HCT116 (cell line): ENCODE results near the gene LIG4. TPM values are rescaled to one million over a fixed set of nuclear protein-coding genes. Genes with fewer than 3 reads are reported as not detected.

Source experiments
- ATAC-seq: fragments of 200-7000 bp; cut with Tn5 transposase; 2 replicates; pipeline ENCODE4 v1.9.1; 2020; ENCODE audit warnings: mild to moderate bottlenecking, moderate library complexity
- BruUV-seq: library from RNA; stranded (reverse); fragments of 400-500 nt; replicated peaks from 2 replicates; lab custom pipeline; 2021; lab: Mats Ljungman, UMichigan
- CTCF ChIA-PET: fragments of 300-600 bp; sonication (Branson Sonifier 250); formaldehyde crosslinking; loops from one replicate; lab custom pipeline; 2021; ENCODE audit warnings: antibody characterized with exemption; lab: Charles Lee
- POLR2A ChIA-PET: fragments of 300-600, 350-600 bp; sonication (Branson Sonifier 250); formaldehyde crosslinking; loops from one replicate; lab custom pipeline; 2021; ENCODE audit warnings: antibody characterized with exemption; lab: Charles Lee
- RAD21 ChIA-PET, 2 experiments: fragments of 300-600 bp; sonication (Branson Sonifier 250); formaldehyde crosslinking; loops; one replicate each; lab custom pipeline; 2023; ENCODE audit warnings: low total read pairs in 2 of 2; ENCODE audit not compliant: uncharacterized antibody in 2 of 2, unreplicated experiment in 2 of 2, low non-redundant PET in 1 of 2; lab: Charles Lee
- DNase-seq: peaks from one replicate; pipeline ENCODE4 v3.0.0-alpha.2; 2010; ENCODE audit warnings: low read depth, low spot score
- H2AFZ ChIP-seq: fragments of 200-600 bp; shearing (Covaris generic), sonication (generic); 2 replicates; pipeline ENCODE4 v1.6.1; 2017; ENCODE audit warnings: low read depth, mixed run types, mixed read lengths, antibody characterized with exemption, low read length; ENCODE audit not compliant: poor library complexity, severe bottlenecking
- H3K27ac ChIP-seq: 2 replicates; pipeline ENCODE4 v1.5.1; 2012; ENCODE audit warnings: low read depth, low read length
- H3K27me3 ChIP-seq: fragments of 200-600 bp; sonication (generic); 2 replicates; pipeline ENCODE4 v1.6.1; 2016; ENCODE audit warnings: mixed run types, low read length, mixed read lengths; ENCODE audit not compliant: insufficient read depth
- H3K36me3 ChIP-seq, 2 experiments: fragments of 200-500 bp in 1 of 2; fragments of 200-600 bp in 1 of 2; sonication (Bioruptor generic) in 1 of 2; sonication (generic) in 1 of 2; 2 replicates each; pipeline versions ENCODE4 v1.5.1 to v1.6.1; 2014 to 2016; ENCODE audit warnings: low read length in 2 of 2, inconsistent platforms in 1 of 2, mixed read lengths in 1 of 2, mixed run types in 1 of 2; ENCODE audit not compliant: insufficient read depth in 2 of 2, control insufficient read depth in 1 of 2
- H3K4me1 ChIP-seq, 2 experiments: fragments of 200-600 bp in 1 of 2; sonication (generic) in 1 of 2; 2 replicates each; pipeline versions ENCODE4 v1.5.1 to v1.6.1; 2012 to 2017; ENCODE audit warnings: low read length in 2 of 2, inconsistent platforms in 1 of 2, mild to moderate bottlenecking in 1 of 2, mixed read lengths in 1 of 2, mixed run types in 1 of 2, moderate library complexity in 1 of 2; ENCODE audit not compliant: insufficient read depth in 2 of 2, control insufficient read depth in 1 of 2
- H3K4me2 ChIP-seq: fragments of 200-600 bp; sonication (generic); 2 replicates; pipeline ENCODE4 v1.6.1; 2017; ENCODE audit warnings: mixed run types, low read length, mixed read lengths
- H3K4me3 ChIP-seq, 2 experiments: fragments of 200-600 bp in 1 of 2; sonication (generic) in 1 of 2; replicated peaks in 1 of 2; 2 replicates each; pipeline ENCODE4 v1.5.1; 2011 to 2016; ENCODE audit warnings: low read length in 2 of 2, control low read depth in 1 of 2, low read depth in 1 of 2, mild to moderate bottlenecking in 1 of 2, mixed read lengths in 1 of 2, mixed run types in 1 of 2
- H3K79me2 ChIP-seq: fragments of 200-600 bp; sonication (generic); 2 replicates; pipeline ENCODE4 v1.6.1; 2017; ENCODE audit warnings: mild to moderate bottlenecking, mixed run types, low read length, moderate library complexity, mixed read lengths; ENCODE audit not compliant: insufficient read depth
- H3K9ac ChIP-seq: fragments of 200-600 bp; sonication (generic); 2 replicates; pipeline ENCODE4 v1.6.1; 2016; ENCODE audit warnings: low read length, mixed read lengths
- H3K9me2 ChIP-seq: fragments of 200-600 bp; sonication (generic), shearing (Covaris generic); 2 replicates; pipeline ENCODE4 v1.6.1; 2017; ENCODE audit warnings: mixed run types, mild to moderate bottlenecking, moderate library complexity; ENCODE audit not compliant: insufficient read depth
- H3K9me3 ChIP-seq, 2 experiments: fragments of 200-500 bp in 1 of 2; fragments of 200-600 bp in 1 of 2; sonication (Bioruptor generic) in 1 of 2; sonication (generic) in 1 of 2; 2 replicates each; pipeline ENCODE4 v1.6.1; 2014 to 2017; ENCODE audit warnings: low read length in 2 of 2, mixed read lengths in 2 of 2, inconsistent platforms in 1 of 2, low read depth in 1 of 2, mild to moderate bottlenecking in 1 of 2, mixed run types in 1 of 2, moderate library complexity in 1 of 2; ENCODE audit not compliant: control insufficient read depth in 1 of 2, insufficient read depth in 1 of 2
- H4K20me1 ChIP-seq: fragments of 200-600 bp; sonication (generic), shearing (Covaris generic); 2 replicates; pipeline ENCODE4 v1.6.1; 2017; ENCODE audit warnings: mixed run types, mild to moderate bottlenecking, moderate library complexity; ENCODE audit not compliant: insufficient read depth
- ATF3 ChIP-seq: IDR thresholded peaks from 2 replicates; pipeline ENCODE4 v1.6.1; 2012
- CBX3 ChIP-seq: IDR thresholded peaks from 2 replicates; pipeline ENCODE4 v1.6.1; 2012; ENCODE audit warnings: low read depth
- CEBPB ChIP-seq: IDR thresholded peaks from 2 replicates; pipeline ENCODE4 v1.6.1; 2012; ENCODE audit warnings: low read depth
- CTCF ChIP-seq, 3 experiments: fragments of 200-600 bp in 1 of 3; sonication (generic) in 1 of 3; IDR thresholded peaks in 2 of 3; conservative IDR thresholded peaks in 1 of 3; 2 replicates each; pipeline ENCODE4 v1.5.1; 2012 to 2017; ENCODE audit warnings: low read depth in 2 of 3, low read length in 2 of 3, antibody characterized with exemption in 1 of 3, borderline replicate concordance in 1 of 3, control low read depth in 1 of 3, mild to moderate bottlenecking in 1 of 3, mixed read lengths in 1 of 3, mixed run types in 1 of 3, moderate library complexity in 1 of 3; ENCODE audit not compliant: insufficient read depth in 1 of 3
- EZH2phosphoT487 ChIP-seq: fragments of 200-600 bp; IDR thresholded peaks from 2 replicates; pipeline ENCODE4 v1.6.1; 2018; ENCODE audit warnings: antibody characterized with exemption, borderline replicate concordance
- FOSL1 ChIP-seq: IDR thresholded peaks from 2 replicates; pipeline ENCODE4 v1.6.1; 2012; ENCODE audit warnings: low read depth
- JUND ChIP-seq: IDR thresholded peaks from 2 replicates; pipeline ENCODE4 v1.6.1; 2012
- MAX ChIP-seq: IDR thresholded peaks from 2 replicates; pipeline ENCODE4 v1.6.1; 2012
- POLR2A ChIP-seq: IDR thresholded peaks from 2 replicates; pipeline ENCODE4 v1.7.0; 2011; ENCODE audit warnings: borderline replicate concordance; ENCODE audit not compliant: insufficient read depth, insufficient read length; ENCODE audit errors: extremely low read depth
- POLR2AphosphoS5 ChIP-seq: IDR thresholded peaks from 2 replicates; pipeline ENCODE4 v1.6.1; 2011; ENCODE audit warnings: mild to moderate bottlenecking, low read depth, low read length, moderate library complexity
- RAD21 ChIP-seq: IDR thresholded peaks from 2 replicates; pipeline ENCODE4 v1.6.1; 2012; ENCODE audit warnings: low read depth, mild to moderate bottlenecking
- SIN3A ChIP-seq: IDR thresholded peaks from 2 replicates; pipeline ENCODE4 v1.6.1; 2012; ENCODE audit warnings: low read depth
- ZFX ChIP-seq: fragments of 450-650 bp; IDR thresholded peaks from 2 replicates; pipeline ENCODE4 v1.6.1; 2017
- ZNF274 ChIP-seq: fragments of 200-500 bp; sonication (Bioruptor generic); IDR thresholded peaks from 2 replicates; pipeline ENCODE4 v1.6.1; 2014; ENCODE audit warnings: mild to moderate bottlenecking, low read depth, low read length, inconsistent platforms
- intact Hi-C: fragments of 100-400 bp; cut with micrococcal nuclease; formaldehyde crosslinking; loops from 2 replicates; pipeline ENCODE4 v1.10.0; 2022
- total RNA-seq: library from RNA; stranded (reverse); gene quantifications from one replicate; pipeline ENCODE4 v1.2.1, GENCODE V29; 2021; ENCODE audit not compliant: unreplicated experiment

Gene LIG4
- total RNA-seq, 1 experiment from 2014 or later: 7.4 TPM

- CTCF ChIA-PET: no interaction called here
- Histone ChIP-seq H4K20me1 (no peaks in the 10 kb centered on the region), H3K9me2 (no peaks in the 10 kb centered on the region), H3K9ac (no peak overlapping the region), H3K4me3 (no peak overlapping the region), H3K27ac (no peak overlapping the region), H3K27me3 (peaks cover 5% of the 10 kb centered on the region; the same call in 1 of the 2 replicates), H3K36me3 (no peaks in the 10 kb centered on the region), H3K79me2 (no peaks in the 10 kb centered on the region), H3K4me2 (no peak overlapping the region), H3K9me3 (no peaks in the 10 kb centered on the region), H3K4me1 (no peaks in the 10 kb centered on the region), H2AFZ (no peak overlapping the region)
- DNase-seq (no peak), ATAC-seq (no peak)
- BruUV-seq: no TSS peak
- POLR2A ChIA-PET: no interaction called here
- TF ChIP-seq ZFX: no peak
- no peak for TF ChIP-seq FOSL1
- TF ChIP-seq RAD21: no peak
- TF ChIP-seq ZNF274: no peak
- TF ChIP-seq JUND: no peak
- TF ChIP-seq SIN3A: no peak
- no peak for TF ChIP-seq MAX
- no peak for TF ChIP-seq CBX3
- TF ChIP-seq ATF3: no peak
- RAD21 ChIA-PET: no interaction called here
- intact Hi-C loops: no loop called here
Measured at GRCh38 chr13:108188260-108188659, 27.1 kb downstream of the LIG4 start.

- ChIA-PET POLR2A (no interaction called here), CTCF (no interaction called here), RAD21 (no interaction called here)
- no peaks in the 10 kb centered on the region for H3K4me1 ChIP-seq
- BruUV-seq: no TSS peak
- no peak overlapping the region for H3K4me3 ChIP-seq
- no peak overlapping the region for H3K4me2 ChIP-seq
- no peaks in the 10 kb centered on the region for H3K9me3 ChIP-seq
- no peak overlapping the region for H3K27ac ChIP-seq
- H4K20me1 ChIP-seq: no peaks in the 10 kb centered on the region
- intact Hi-C loops: no loop called here
- H3K9ac ChIP-seq: no peak overlapping the region
- H3K36me3 ChIP-seq: no peaks in the 10 kb centered on the region
- TF ChIP-seq CEBPB (no peak), ZNF274 (no peak), POLR2A (no peak), ATF3 (no peak), CBX3 (no peak), CTCF (IDR thresholded peaks at IDR 0.05 in 2 of 3, conservative IDR thresholded peaks at IDR 0.05 in 1 of 3; ENCODE audit: borderline replicate concordance in 1 of 3, insufficient read depth in 1 of 3, low read depth in 2 of 3, low read length in 2 of 3) (no peak), FOSL1 (no peak), POLR2AphosphoS5 (no peak), EZH2phosphoT487 (no peak)
- H3K9me2 ChIP-seq: no peaks in the 10 kb centered on the region
- peaks cover 5% of the 10 kb centered on the region; the same call in 1 of the 2 replicates for H3K27me3 ChIP-seq
- H2AFZ ChIP-seq: no peak overlapping the region
- H3K79me2 ChIP-seq: no peaks in the 10 kb centered on the region
- DNase-seq (no peak), ATAC-seq (no peak)
Measured at GRCh38 chr13:108185223-108185622, 30.1 kb downstream of the LIG4 start.
